HepG2 (cell line): ENCODE measurements around the gene SERPINF2. TPM values are rescaled to one million over a fixed set of nuclear protein-coding genes. Genes with fewer than 3 reads are reported as not detected.
A peak's percentile ranks its signal among the peaks of the same experiment; 100 is the strongest.

Source experiments
- BHLHE40 ChIP-seq: IDR thresholded peaks from 2 replicates; pipeline ENCODE4 v1.6.1; 2011; ENCODE audit warnings: low read length, improper control_type of control experiment
- FUBP1 ChIP-seq: sonication (generic); formaldehyde crosslinking; IDR thresholded peaks from 2 replicates; pipeline ENCODE4 v1.5.1; 2020; ENCODE audit warnings: missing genetic modification reagents, mild to moderate bottlenecking, borderline replicate concordance
- GFI1 ChIP-seq: sonication (generic); formaldehyde crosslinking; IDR thresholded peaks from 2 replicates; pipeline ENCODE4 v1.5.0; 2020; ENCODE audit warnings: missing genetic modification reagents, mild to moderate bottlenecking, borderline replicate concordance
- GLI4 ChIP-seq: sonication (generic); formaldehyde crosslinking; IDR thresholded peaks from 2 replicates; pipeline ENCODE4 v1.5.1; 2020; ENCODE audit warnings: missing genetic modification reagents, mild to moderate bottlenecking, moderate library complexity, borderline replicate concordance
- HINFP ChIP-seq: sonication (generic); formaldehyde crosslinking; IDR thresholded peaks from 2 replicates; pipeline ENCODE4 v1.4.0; 2020; ENCODE audit warnings: low read depth, mild to moderate bottlenecking, missing genetic modification reagents
- HMGXB4 ChIP-seq, 2 experiments: sonication (generic) in 1 of 2; formaldehyde crosslinking in 1 of 2; IDR thresholded peaks; 2 replicates each; pipeline versions ENCODE4 v1.4.0 to v1.6.1; 2018 to 2020; ENCODE audit warnings: missing genetic modification reagents in 2 of 2, borderline replicate concordance in 1 of 2, low read depth in 1 of 2, mild to moderate bottlenecking in 1 of 2, missing biosample characterization in 1 of 2
- IRF2 ChIP-seq: IDR thresholded peaks from 2 replicates; pipeline ENCODE4 v1.6.1; 2018; ENCODE audit warnings: missing genetic modification reagents, missing compliant biosample characterization
- MATR3 ChIP-seq: sonication (generic); formaldehyde crosslinking; IDR thresholded peaks from 2 replicates; pipeline ENCODE4 v1.4.0; 2020; ENCODE audit warnings: missing genetic modification reagents
- MTA3 ChIP-seq: sonication (generic); formaldehyde crosslinking; IDR thresholded peaks from 2 replicates; pipeline ENCODE4 v1.4.0; 2020; ENCODE audit warnings: missing genetic modification reagents
- PPARG ChIP-seq: conservative IDR thresholded peaks from 2 replicates; pipeline ENCODE4 v1.6.1; 2016; ENCODE audit warnings: missing biosample characterization, missing genetic modification reagents
- RFX3 ChIP-seq: IDR thresholded peaks from 2 replicates; pipeline ENCODE4 v1.6.1; 2016; ENCODE audit warnings: missing biosample characterization, missing genetic modification reagents
- SNRNP70 ChIP-seq: fragments of 200-400 bp; formaldehyde crosslinking; IDR thresholded peaks from 2 replicates; pipeline ENCODE4 v1.6.1; 2017; ENCODE audit warnings: mild to moderate bottlenecking, low read depth, low read length, moderate library complexity
- TSC22D2 ChIP-seq: sonication (generic); formaldehyde crosslinking; IDR thresholded peaks from 2 replicates; pipeline ENCODE4 v1.5.1; 2020; ENCODE audit warnings: missing genetic modification reagents, mild to moderate bottlenecking, borderline replicate concordance
- ZC3H13 ChIP-seq: sonication (generic); formaldehyde crosslinking; IDR thresholded peaks from 2 replicates; pipeline ENCODE4 v1.8.1; 2023; ENCODE audit warnings: mild to moderate bottlenecking, missing genetic modification reagents, moderate library complexity
- ZNF10 ChIP-seq: sonication (generic); formaldehyde crosslinking; IDR thresholded peaks from 2 replicates; pipeline ENCODE4 v1.4.0; 2020; ENCODE audit warnings: mild to moderate bottlenecking, low read depth, missing genetic modification reagents, borderline replicate concordance
- ZNF101 ChIP-seq: sonication (generic); formaldehyde crosslinking; IDR thresholded peaks from 2 replicates; pipeline ENCODE4 v1.4.0; 2020; ENCODE audit warnings: mild to moderate bottlenecking, low read depth, missing genetic modification reagents, borderline replicate concordance
- ZNF207 ChIP-seq: fragments of 450-650 bp; IDR thresholded peaks from 2 replicates; pipeline ENCODE4 v1.6.1; 2016; ENCODE audit warnings: antibody characterized with exemption, borderline replicate concordance
- ZNF230 ChIP-seq: sonication (generic); formaldehyde crosslinking; IDR thresholded peaks from 2 replicates; pipeline ENCODE4 v1.4.0; 2020; ENCODE audit warnings: mild to moderate bottlenecking, missing genetic modification reagents
- ZNF264 ChIP-seq: sonication (generic); formaldehyde crosslinking; IDR thresholded peaks from 2 replicates; pipeline ENCODE4 v1.4.0; 2020; ENCODE audit warnings: missing genetic modification reagents
- ZNF367 ChIP-seq: sonication (generic); formaldehyde crosslinking; IDR thresholded peaks from 2 replicates; pipeline ENCODE4 v1.4.0; 2020; ENCODE audit warnings: missing genetic modification reagents, borderline replicate concordance
- ZNF441 ChIP-seq: sonication (generic); formaldehyde crosslinking; IDR thresholded peaks from 2 replicates; pipeline ENCODE4 v1.7.0; 2021; ENCODE audit warnings: missing genetic modification reagents, borderline replicate concordance
- ZNF496 ChIP-seq: sonication (generic); formaldehyde crosslinking; IDR thresholded peaks from 2 replicates; pipeline ENCODE4 v1.8.1; 2023; ENCODE audit warnings: mild to moderate bottlenecking, moderate library complexity, missing genetic modification reagents; ENCODE audit not compliant: insufficient replicate concordance
- ZNF549 ChIP-seq: sonication (generic); formaldehyde crosslinking; IDR thresholded peaks from 2 replicates; pipeline ENCODE4 v1.5.0; 2020; ENCODE audit warnings: missing genetic modification reagents
- ZNF577 ChIP-seq: sonication (generic); formaldehyde crosslinking; IDR thresholded peaks from 2 replicates; pipeline ENCODE4 v1.4.0; 2020; ENCODE audit warnings: mild to moderate bottlenecking, low read depth, missing genetic modification reagents, borderline replicate concordance
- ZNF580 ChIP-seq: IDR thresholded peaks from 2 replicates; pipeline ENCODE4 v1.6.1; 2016; ENCODE audit warnings: low read depth, borderline replicate concordance
- ZNF703 ChIP-seq: sonication (generic); formaldehyde crosslinking; IDR thresholded peaks from 2 replicates; pipeline ENCODE4 v1.5.1; 2020; ENCODE audit warnings: missing genetic modification reagents, mild to moderate bottlenecking, moderate library complexity, borderline replicate concordance
- polyA plus RNA-seq, 8 experiments: library from polyadenylated mRNA; depleted of rRNA in 3 of 8; stranded (reverse) in 7 of 8; unstranded in 1 of 8; fragments of >200 nt; fragmentation: Illumina TruSeq in 4 of 8; extraction: Trizol in 4 of 8; gene quantifications; 2 replicates each; pipeline versions ENCODE4 v1.2.1 to v1.2.3, GENCODE V29; 2011 to 2016; ENCODE audit warnings: low read depth in 4 of 8, missing spikeins in 1 of 8, mixed read lengths in 1 of 8; ENCODE audit not compliant: insufficient read depth in 1 of 8
- total RNA-seq, 5 experiments: library from RNA; depleted of rRNA; stranded (reverse); fragments of >200 nt; fragmentation: Illumina TruSeq; extraction: Trizol; gene quantifications; 2 replicates each; pipeline ENCODE4 v1.2.3, GENCODE V29; 2016; ENCODE audit warnings: low read depth in 1 of 5

Gene SERPINF2
- total and polyA plus RNA-seq, 2 of the 13 experiments (the other 11 are each of a cell fraction or from before 2014, with no cell fraction given): 309 to 548 TPM

- no peak for TF ChIP-seq BHLHE40
- no peak for TF ChIP-seq ZNF207
- no peak for TF ChIP-seq MTA3 (CRISPR knock-in tag)
- TF ChIP-seq ZNF549 (CRISPR knock-in tag): no peak
- no peak for TF ChIP-seq HMGXB4 (CRISPR knock-in tag; IDR thresholded peaks at IDR 0.05; ENCODE audit: borderline replicate concordance in 1 of 2, low read depth in 1 of 2)
- no peak for TF ChIP-seq ZNF496 (CRISPR knock-in tag)
- TF ChIP-seq ZNF577 (CRISPR knock-in tag): no peak
- TF ChIP-seq GFI1 (CRISPR knock-in tag): no peak
- TF ChIP-seq RFX3 (CRISPR knock-in tag): no peak
- no peak for TF ChIP-seq TSC22D2
- TF ChIP-seq ZNF101 (CRISPR knock-in tag): no peak
- no peak for TF ChIP-seq ZNF441
- TF ChIP-seq ZNF264: no peak; the same call in 1 of the 2 replicates
- peak; percentile 58; the same call in 1 of the 2 replicates for TF ChIP-seq ZC3H13
- no peak for TF ChIP-seq MATR3 (CRISPR knock-in tag)
- no peak for TF ChIP-seq ZNF367 (CRISPR knock-in tag)
- no peak for TF ChIP-seq FUBP1
- TF ChIP-seq ZNF703 (CRISPR knock-in tag): no peak
- TF ChIP-seq ZNF10 (CRISPR knock-in tag): no peak
- TF ChIP-seq ZNF230 (CRISPR knock-in tag): no peak
- TF ChIP-seq PPARG (CRISPR knock-in tag): peak; percentile 65
- no peak for TF ChIP-seq HINFP
- peak; percentile 58; the same call in 1 of the 2 replicates for TF ChIP-seq ZNF580 (CRISPR knock-in tag)
- TF ChIP-seq SNRNP70: no peak
- TF ChIP-seq GLI4: no peak
- peak; percentile 88 for TF ChIP-seq IRF2 (CRISPR knock-in tag)
Observed at GRCh38 chr17:1714427-1714979, 28.2 kb upstream of the SERPINF2 start (continued).
